HepG2 (cell line): ENCODE measurements around the gene CDH13. TPM values are rescaled to one million over a fixed set of nuclear protein-coding genes. Genes with fewer than 3 reads are reported as not detected.

Experiments used
- ATAC-seq: fragments of 200-7000 bp; cut with Tn5 transposase; 3 replicates; pipeline ENCODE4 v1.9.1; 2020; ENCODE audit warnings: mild to moderate bottlenecking, moderate library complexity
- BruUV-seq: library from RNA; stranded (reverse); fragments of 400-500 nt; replicated peaks from 2 replicates; lab custom pipeline; 2021; lab: Mats Ljungman, UMichigan
- CTCF ChIA-PET: fragments of 300-600 bp; formaldehyde crosslinking; extraction: SDS; loops from one replicate; lab custom pipeline; 2021; ENCODE audit warnings: low total read pairs, inconsistent platforms, low intra/inter-chr PET ratio; lab: Yijun Ruan, JAX
- POLR2A ChIA-PET: fragments of 350-600 bp; sonication (Branson Sonifier 250); formaldehyde crosslinking; loops from one replicate; lab custom pipeline; 2020; ENCODE audit warnings: antibody characterized with exemption, inconsistent platforms; lab: Yijun Ruan, JAX
- DNase-seq: peaks from one replicate; pipeline ENCODE4 v3.0.0-alpha.2; 2015; ENCODE audit warnings: low spot score
- FAIRE-seq: peaks from 3 replicates; lab custom pipeline; 2011; peaks lifted over from hg19 to GRCh38; lab: Jason Lieb, UNC
- H2AFZ ChIP-seq: one replicate; pipeline ENCODE4 v1.6.1; 2011; ENCODE audit warnings: low read length, inconsistent platforms
- H3K27ac ChIP-seq: fragments of 300-600 bp; 3 replicates; pipeline ENCODE4 v1.8.0; 2011; ENCODE audit warnings: mixed run types, mild to moderate bottlenecking, mixed read lengths, low read length, inconsistent platforms; ENCODE audit not compliant: insufficient read depth; ENCODE audit errors: extremely low read length
- H3K27me3 ChIP-seq, 2 experiments: fragments of 200-600 bp in 1 of 2; 2 replicates in 1 of 2; 3 replicates in 1 of 2; pipeline versions ENCODE4 v1.6.0 to v1.8.0; 2011; ENCODE audit warnings: low read length in 2 of 2, mild to moderate bottlenecking in 2 of 2, moderate library complexity in 2 of 2, inconsistent platforms in 1 of 2; ENCODE audit not compliant: insufficient read depth in 2 of 2, control insufficient read depth in 1 of 2
- H3K36me3 ChIP-seq, 2 experiments: fragments of 200-600 bp in 1 of 2; replicated peaks in 1 of 2; 2 replicates in 1 of 2; 3 replicates in 1 of 2; pipeline versions ENCODE4 v1.5.1 to v1.8.0; 2011; ENCODE audit warnings: low read length in 2 of 2, inconsistent platforms in 1 of 2; ENCODE audit not compliant: insufficient read depth in 2 of 2, control insufficient read depth in 1 of 2
- H3K4me1 ChIP-seq: 2 replicates; pipeline ENCODE4 v1.5.1; 2012; ENCODE audit warnings: low read length, inconsistent platforms; ENCODE audit not compliant: insufficient read depth
- H3K4me2 ChIP-seq: 2 replicates; pipeline ENCODE4 v1.6.0; 2011; ENCODE audit warnings: low read depth, low read length, inconsistent platforms
- H3K4me3 ChIP-seq, 3 experiments: fragments of 200-600 bp in 1 of 3; sonication (generic), shearing (Covaris generic) in 1 of 3; replicated peaks in 1 of 3; 2 replicates each; pipeline ENCODE4 v1.5.1; 2011 to 2016; ENCODE audit warnings: low read length in 3 of 3, inconsistent platforms in 2 of 3, low read depth in 2 of 3, mild to moderate bottlenecking in 2 of 3, control low read depth in 1 of 3, mixed read lengths in 1 of 3; ENCODE audit not compliant: insufficient read depth in 1 of 3
- H3K79me2 ChIP-seq: one replicate; pipeline ENCODE4 v1.6.1; 2011; ENCODE audit warnings: low read length, inconsistent platforms; ENCODE audit not compliant: insufficient read depth
- H3K9ac ChIP-seq: 2 replicates; pipeline ENCODE4 v1.6.0; 2011; ENCODE audit warnings: mild to moderate bottlenecking, low read depth, low read length, inconsistent platforms; ENCODE audit not compliant: insufficient read depth
- H3K9me3 ChIP-seq: 2 replicates; pipeline ENCODE4 v1.5.1; 2012; ENCODE audit warnings: mild to moderate bottlenecking, low read length
- H4K20me1 ChIP-seq: 2 replicates; pipeline ENCODE4 v1.6.0; 2011; ENCODE audit warnings: inconsistent platforms, mild to moderate bottlenecking, low read length, moderate library complexity; ENCODE audit not compliant: insufficient read depth
- ATF5 ChIP-seq: sonication (generic); formaldehyde crosslinking; IDR thresholded peaks from 2 replicates; pipeline ENCODE4 v1.4.0; 2020; ENCODE audit warnings: mild to moderate bottlenecking, low read depth, missing genetic modification reagents
- FOXA3 ChIP-seq: IDR thresholded peaks from 2 replicates; pipeline ENCODE4 v1.6.1; 2016; ENCODE audit warnings: missing genetic modification reagents, missing compliant biosample characterization
- GATAD2A ChIP-seq: IDR thresholded peaks from 2 replicates; pipeline ENCODE4 v1.6.1; 2016
- MED1 ChIP-seq: sonication (generic); formaldehyde crosslinking; IDR thresholded peaks from 2 replicates; pipeline ENCODE4 v1.4.0; 2020; ENCODE audit warnings: missing genetic modification reagents
- MIXL1 ChIP-seq: IDR thresholded peaks from 2 replicates; pipeline ENCODE4 v1.6.1; 2016
- MYNN ChIP-seq: sonication (generic); formaldehyde crosslinking; IDR thresholded peaks from 2 replicates; pipeline ENCODE4 v1.4.0; 2020; ENCODE audit warnings: mild to moderate bottlenecking, low read depth, missing genetic modification reagents
- PTBP1 ChIP-seq: fragments of 200-400 bp; formaldehyde crosslinking; IDR thresholded peaks from 2 replicates; pipeline ENCODE4 v1.6.1; 2018; ENCODE audit warnings: low read length, low read depth; ENCODE audit not compliant: poor library complexity, severe bottlenecking
- SRSF9 ChIP-seq: fragments of 200-400 bp; formaldehyde crosslinking; IDR thresholded peaks from 2 replicates; pipeline ENCODE4 v1.6.1; 2018; ENCODE audit warnings: borderline replicate concordance, mild to moderate bottlenecking, low read depth, low read length; ENCODE audit not compliant: insufficient read depth, poor library complexity, severe bottlenecking
- ZNF12 ChIP-seq: sonication (generic); formaldehyde crosslinking; IDR thresholded peaks from 2 replicates; pipeline ENCODE4 v1.5.0; 2020; ENCODE audit warnings: missing genetic modification reagents
- ZNF33A ChIP-seq: sonication (generic); formaldehyde crosslinking; IDR thresholded peaks from 2 replicates; pipeline ENCODE4 v1.5.1; 2020; ENCODE audit warnings: missing genetic modification reagents, mild to moderate bottlenecking, moderate library complexity, borderline replicate concordance
- ZNF652 ChIP-seq: IDR thresholded peaks from 2 replicates; pipeline ENCODE4 v1.6.1; 2016; ENCODE audit warnings: low read depth, borderline replicate concordance
- WGBS: methylation state at CpG from one replicate; pipeline ENCODE4 v1.1.6; 2017; ENCODE audit warnings: low lambda C conversion rate; 5-methylcytosine and 5-hydroxymethylcytosine counted together
- in situ Hi-C: cut with HindIII; loops from 2 replicates; pipeline ENCODE4 v1.10.0; 2017; ENCODE audit warnings: low pct_unique_long_range_greater_than_20kb; ENCODE audit not compliant: extremely low pct_ligation_motif_present
- intact Hi-C: fragments of 100-400 bp; cut with micrococcal nuclease; formaldehyde crosslinking; loops from one replicate; pipeline ENCODE4 v1.10.0; 2022; ENCODE audit not compliant: unreplicated experiment
- polyA plus RNA-seq, 8 experiments: library from polyadenylated mRNA; depleted of rRNA in 3 of 8; stranded (reverse) in 7 of 8; unstranded in 1 of 8; fragments of >200 nt; fragmentation: Illumina TruSeq in 4 of 8; extraction: Trizol in 4 of 8; gene quantifications; 2 replicates each; pipeline versions ENCODE4 v1.2.1 to v1.2.3, GENCODE V29; 2011 to 2016; ENCODE audit warnings: low read depth in 4 of 8, missing spikeins in 1 of 8, mixed read lengths in 1 of 8; ENCODE audit not compliant: insufficient read depth in 1 of 8
- total RNA-seq, 5 experiments: library from RNA; depleted of rRNA; stranded (reverse); fragments of >200 nt; fragmentation: Illumina TruSeq; extraction: Trizol; gene quantifications; 2 replicates each; pipeline ENCODE4 v1.2.3, GENCODE V29; 2016; ENCODE audit warnings: low read depth in 1 of 5
- TF ChIP-seq, protein P1 (sequence below): sonication (generic); formaldehyde crosslinking; conservative IDR thresholded peaks from 2 replicates; pipeline ENCODE4 v1.8.0; 2022; ENCODE audit warnings: mild to moderate bottlenecking, moderate library complexity, missing genetic modification reagents
- TF ChIP-seq, protein P2 (sequence below): sonication (generic); formaldehyde crosslinking; IDR thresholded peaks from 2 replicates; pipeline ENCODE4 v1.5.0; 2020; ENCODE audit warnings: mild to moderate bottlenecking, missing genetic modification reagents, borderline replicate concordance
- TF ChIP-seq, protein P3 (sequence below): sonication (generic); formaldehyde crosslinking; IDR thresholded peaks from 2 replicates; pipeline ENCODE4 v1.5.0; 2020; ENCODE audit warnings: mild to moderate bottlenecking, missing genetic modification reagents, moderate library complexity

The CDH13 gene
- total and polyA plus RNA-seq, 2 of the 13 experiments (the other 11 are each of a cell fraction or from before 2014, with no cell fraction given), result not detected

DNA sequence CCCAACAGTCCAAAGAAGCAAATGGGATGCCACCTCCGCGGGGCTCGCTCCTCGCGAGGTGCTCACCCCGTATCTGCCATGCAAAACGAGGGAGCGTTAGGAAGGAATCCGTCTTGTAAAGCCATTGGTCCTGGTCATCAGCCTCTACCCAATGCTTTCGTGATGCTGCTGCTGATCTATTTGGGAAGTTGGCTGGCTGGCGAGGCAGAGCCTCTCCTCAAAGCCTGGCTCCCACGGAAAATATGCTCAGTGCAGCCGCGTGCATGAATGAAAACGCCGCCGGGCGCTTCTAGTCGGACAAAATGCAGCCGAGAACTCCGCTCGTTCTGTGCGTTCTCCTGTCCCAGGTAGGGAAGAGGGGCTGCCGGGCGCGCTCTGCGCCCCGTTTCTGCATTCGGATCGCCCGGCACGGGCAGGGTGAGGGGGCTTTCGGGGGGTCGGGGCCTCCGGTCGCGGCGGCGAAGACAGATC, at the start of gene CDH13 (continued):
- TF ChIP-seq, protein P1, sequence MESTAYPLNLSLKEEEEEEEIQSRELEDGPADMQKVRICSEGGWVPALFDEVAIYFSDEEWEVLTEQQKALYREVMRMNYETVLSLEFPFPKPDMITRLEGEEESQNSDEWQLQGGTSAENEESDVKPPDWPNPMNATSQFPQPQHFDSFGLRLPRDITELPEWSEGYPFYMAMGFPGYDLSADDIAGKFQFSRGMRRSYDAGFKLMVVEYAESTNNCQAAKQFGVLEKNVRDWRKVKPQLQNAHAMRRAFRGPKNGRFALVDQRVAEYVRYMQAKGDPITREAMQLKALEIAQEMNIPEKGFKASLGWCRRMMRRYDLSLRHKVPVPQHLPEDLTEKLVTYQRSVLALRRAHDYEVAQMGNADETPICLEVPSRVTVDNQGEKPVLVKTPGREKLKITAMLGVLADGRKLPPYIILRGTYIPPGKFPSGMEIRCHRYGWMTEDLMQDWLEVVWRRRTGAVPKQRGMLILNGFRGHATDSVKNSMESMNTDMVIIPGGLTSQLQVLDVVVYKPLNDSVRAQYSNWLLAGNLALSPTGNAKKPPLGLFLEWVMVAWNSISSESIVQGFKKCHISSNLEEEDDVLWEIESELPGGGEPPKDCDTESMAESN (CRISPR knock-in tag), result no peak
- TF ChIP-seq ZNF12 (CRISPR knock-in tag), result no peak
- no peak for TF ChIP-seq PTBP1
- TF ChIP-seq, protein P2, sequence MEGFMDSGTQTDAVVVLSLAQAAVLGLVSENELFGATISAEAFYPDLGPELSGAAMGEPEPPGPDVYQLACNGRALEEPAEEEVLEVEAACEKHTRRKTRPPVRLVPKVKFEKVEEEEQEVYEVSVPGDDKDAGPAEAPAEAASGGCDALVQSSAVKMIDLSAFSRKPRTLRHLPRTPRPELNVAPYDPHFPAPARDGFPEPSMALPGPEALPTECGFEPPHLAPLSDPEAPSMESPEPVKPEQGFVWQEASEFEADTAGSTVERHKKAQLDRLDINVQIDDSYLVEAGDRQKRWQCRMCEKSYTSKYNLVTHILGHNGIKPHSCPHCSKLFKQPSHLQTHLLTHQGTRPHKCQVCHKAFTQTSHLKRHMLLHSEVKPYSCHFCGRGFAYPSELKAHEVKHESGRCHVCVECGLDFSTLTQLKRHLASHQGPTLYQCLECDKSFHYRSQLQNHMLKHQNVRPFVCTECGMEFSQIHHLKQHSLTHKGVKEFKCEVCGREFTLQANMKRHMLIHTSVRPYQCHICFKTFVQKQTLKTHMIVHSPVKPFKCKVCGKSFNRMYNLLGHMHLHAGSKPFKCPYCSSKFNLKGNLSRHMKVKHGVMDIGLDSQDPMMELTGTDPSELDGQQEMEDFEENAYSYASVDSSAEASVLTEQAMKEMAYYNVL (CRISPR knock-in tag), result no peak
- TF ChIP-seq MED1 (CRISPR knock-in tag), result no peak
- no peak for TF ChIP-seq ZNF652 (CRISPR knock-in tag)
- no peak for TF ChIP-seq FOXA3 (CRISPR knock-in tag)

DNA sequence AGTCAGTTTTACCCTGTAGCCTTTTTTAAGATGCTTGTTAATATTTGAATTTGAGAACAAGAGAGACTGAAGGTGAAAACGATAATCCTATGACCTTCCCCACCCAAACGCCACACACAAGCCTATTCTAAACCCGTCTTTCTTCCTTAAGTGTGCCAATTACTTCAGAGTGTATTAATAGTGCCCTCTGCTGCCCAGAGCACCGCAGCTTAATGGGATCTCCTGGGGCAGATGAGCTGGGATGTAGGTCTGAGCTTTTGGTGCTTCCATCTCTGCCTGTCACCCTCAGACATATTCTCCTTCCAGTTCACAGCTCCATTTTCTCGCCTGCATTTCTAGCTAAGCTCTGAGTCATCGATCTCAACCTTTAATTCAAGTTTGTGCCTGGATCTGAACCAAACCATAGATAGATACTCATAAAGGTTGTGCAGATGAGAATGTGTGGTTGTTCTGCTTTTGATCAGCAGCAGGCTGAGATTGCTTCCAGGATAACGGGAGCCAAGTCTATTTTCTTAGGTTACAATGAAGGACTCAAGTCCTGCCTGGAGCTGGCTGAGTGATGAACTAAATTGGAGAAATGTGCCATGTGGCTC, 46.4 kb upstream of the CDH13 start:
- in situ Hi-C loops, result loop anchor here (5.0 kb wide), 1 partner anchor 318 kb away; no protein-coding TSS in a partner anchor
- Histone ChIP-seq H3K9ac (no peak overlapping the region), H3K79me2 (no peaks in the 10 kb centered on the region), H3K9me3 (no peaks in the 10 kb centered on the region), H2AFZ (no peak overlapping the region), H3K4me2 (no peak overlapping the region), H3K4me1 (no peaks in the 10 kb centered on the region), H3K4me3 (no peak overlapping the region), H4K20me1 (no peaks in the 10 kb centered on the region), H3K27me3 (no peaks in the 10 kb centered on the region), H3K36me3 (no peaks in the 10 kb centered on the region), H3K27ac (no peak overlapping the region)
- DNase-seq, result peak; percentile 16
- ATAC-seq, result peak; percentile 75
- ChIA-PET POLR2A (no interaction called here), CTCF (interaction anchor here (1.2 to 1.7 kb wide), 2 partner anchors 212 to 316 kb away, joined by 3 to 13 read pairs; no protein-coding TSS in a partner anchor)
- no peak for FAIRE-seq
- WGBS, result 2% methylated on average over 7 of the region's 7 CpGs
- BruUV-seq, result no TSS peak
- intact Hi-C loops, result loop anchor here (1.0 to 10.0 kb wide), 3 partner anchors 126 to 317 kb away; no protein-coding TSS in a partner anchor
- no peak for TF ChIP-seq SRSF9
- no peak for TF ChIP-seq ZNF33A (CRISPR knock-in tag)
- TF ChIP-seq, protein P3, sequence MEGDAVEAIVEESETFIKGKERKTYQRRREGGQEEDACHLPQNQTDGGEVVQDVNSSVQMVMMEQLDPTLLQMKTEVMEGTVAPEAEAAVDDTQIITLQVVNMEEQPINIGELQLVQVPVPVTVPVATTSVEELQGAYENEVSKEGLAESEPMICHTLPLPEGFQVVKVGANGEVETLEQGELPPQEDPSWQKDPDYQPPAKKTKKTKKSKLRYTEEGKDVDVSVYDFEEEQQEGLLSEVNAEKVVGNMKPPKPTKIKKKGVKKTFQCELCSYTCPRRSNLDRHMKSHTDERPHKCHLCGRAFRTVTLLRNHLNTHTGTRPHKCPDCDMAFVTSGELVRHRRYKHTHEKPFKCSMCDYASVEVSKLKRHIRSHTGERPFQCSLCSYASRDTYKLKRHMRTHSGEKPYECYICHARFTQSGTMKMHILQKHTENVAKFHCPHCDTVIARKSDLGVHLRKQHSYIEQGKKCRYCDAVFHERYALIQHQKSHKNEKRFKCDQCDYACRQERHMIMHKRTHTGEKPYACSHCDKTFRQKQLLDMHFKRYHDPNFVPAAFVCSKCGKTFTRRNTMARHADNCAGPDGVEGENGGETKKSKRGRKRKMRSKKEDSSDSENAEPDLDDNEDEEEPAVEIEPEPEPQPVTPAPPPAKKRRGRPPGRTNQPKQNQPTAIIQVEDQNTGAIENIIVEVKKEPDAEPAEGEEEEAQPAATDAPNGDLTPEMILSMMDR, result peak; percentile 66
- TF ChIP-seq MIXL1, result no peak
- no peak for TF ChIP-seq ATF5 (CRISPR knock-in tag)
- no peak for TF ChIP-seq GATAD2A (CRISPR knock-in tag)
- no peak for TF ChIP-seq MYNN (CRISPR knock-in tag)
